IMR-90 (cell line): ENCODE measurements around the gene SLX4. TPM values are rescaled to one million over a fixed set of nuclear protein-coding genes. Genes with fewer than 3 reads are reported as not detected.

ENCODE experiments used
- ATAC-seq: fragments of 200-7000 bp; cut with Tn5 transposase; 2 replicates; pipeline ENCODE4 v1.9.1; 2020; ENCODE audit warnings: low read depth, mild to moderate bottlenecking, moderate library complexity
- BruUV-seq: library from RNA; stranded (reverse); fragments of 400-500 nt; replicated peaks from 2 replicates; lab custom pipeline; 2021; lab: Mats Ljungman, UMichigan
- CTCF ChIA-PET: fragments of 300-600 bp; formaldehyde crosslinking; extraction: SDS; loops from one replicate; lab custom pipeline; 2021; ENCODE audit warnings: antibody characterized with exemption; lab: Yijun Ruan, JAX
- POLR2A ChIA-PET: fragments of 300-600 bp; sonication (Branson Sonifier 250); formaldehyde crosslinking; loops from one replicate; lab custom pipeline; 2022; ENCODE audit warnings: antibody characterized with exemption; ENCODE audit not compliant: unreplicated experiment; lab: Charles Lee
- DNase-seq: peaks from one replicate; pipeline ENCODE4 v3.0.0; 2013
- H2AFZ ChIP-seq: replicated peaks from 2 replicates; pipeline ENCODE3; 2013; ENCODE audit warnings: low read length, mild to moderate bottlenecking; ENCODE audit not compliant: poor library complexity
- H2AK5ac ChIP-seq: 2 replicates; pipeline ENCODE4 v1.6.1; 2013; ENCODE audit warnings: low read depth, low read length, inconsistent platforms
- H2AK9ac ChIP-seq: replicated peaks from 2 replicates; pipeline ENCODE3; 2013; ENCODE audit warnings: mild to moderate bottlenecking, low read depth, low read length, moderate library complexity; ENCODE audit not compliant: poor library complexity
- H2BK120ac ChIP-seq: 2 replicates; pipeline ENCODE4 v1.6.1; 2013; ENCODE audit warnings: low read depth, low read length, inconsistent platforms
- H2BK15ac ChIP-seq: 3 replicates; pipeline ENCODE4 v1.6.1; 2013; ENCODE audit warnings: low read depth, low read length, inconsistent platforms
- H2BK20ac ChIP-seq: 2 replicates; pipeline ENCODE4 v1.6.1; 2013; ENCODE audit warnings: low read depth, mild to moderate bottlenecking, inconsistent platforms, low read length, moderate library complexity
- H2BK5ac ChIP-seq: 2 replicates; pipeline ENCODE4 v1.6.1; 2013; ENCODE audit warnings: mild to moderate bottlenecking, low read depth, low read length, inconsistent platforms; ENCODE audit not compliant: poor library complexity, severe bottlenecking
- H3K14ac ChIP-seq: replicated peaks from 2 replicates; pipeline ENCODE4 v1.6.1; 2013; ENCODE audit warnings: low read depth, low read length, inconsistent platforms
- H3K18ac ChIP-seq: 2 replicates; pipeline ENCODE4 v1.6.1; 2013; ENCODE audit warnings: low read depth, low read length, control low read depth
- H3K23ac ChIP-seq: 2 replicates; pipeline ENCODE4 v1.6.1; 2013; ENCODE audit warnings: low read depth, low read length, inconsistent platforms
- H3K27ac ChIP-seq: 2 replicates; pipeline ENCODE4 v1.5.1; 2013; ENCODE audit warnings: mild to moderate bottlenecking, control low read depth, low read length; ENCODE audit not compliant: insufficient read depth
- H3K27me3 ChIP-seq: 2 replicates; pipeline ENCODE4 v1.6.1; 2013; ENCODE audit warnings: low read length; ENCODE audit not compliant: control insufficient read depth, insufficient read depth
- H3K36me3 ChIP-seq: 2 replicates; pipeline ENCODE4 v1.6.1; 2013; ENCODE audit warnings: low read length, mixed read lengths; ENCODE audit not compliant: control insufficient read depth, insufficient read depth
- H3K4ac ChIP-seq: 2 replicates; pipeline ENCODE4 v1.6.1; 2013; ENCODE audit warnings: low read depth, low read length, inconsistent platforms
- H3K4me1 ChIP-seq: 2 replicates; pipeline ENCODE4 v1.6.1; 2013; ENCODE audit warnings: low read length, mixed read lengths; ENCODE audit not compliant: control insufficient read depth, insufficient read depth
- H3K4me2 ChIP-seq: 2 replicates; pipeline ENCODE4 v1.6.1; 2013; ENCODE audit warnings: low read depth, mild to moderate bottlenecking, control low read depth, low read length, moderate library complexity
- H3K4me3 ChIP-seq: 2 replicates; pipeline ENCODE4 v1.5.1; 2013; ENCODE audit warnings: low read depth, mild to moderate bottlenecking, control low read depth, low read length, moderate library complexity; ENCODE audit not compliant: insufficient read depth
- H3K56ac ChIP-seq: 2 replicates; pipeline ENCODE4 v1.6.1; 2013; ENCODE audit warnings: low read length, inconsistent platforms; ENCODE audit not compliant: insufficient read depth; ENCODE audit errors: extremely low read depth
- H3K79me1 ChIP-seq, 2 experiments: 2 replicates each; pipeline ENCODE4 v1.6.1; 2013; ENCODE audit warnings: low read length in 2 of 2, inconsistent platforms in 1 of 2, low read depth in 1 of 2
- H3K9ac ChIP-seq: 2 replicates; pipeline ENCODE4 v1.6.1; 2013; ENCODE audit warnings: low read depth, low read length, control low read depth
- H3K9me1 ChIP-seq: 2 replicates; pipeline ENCODE4 v1.6.1; 2013; ENCODE audit warnings: low read length, inconsistent platforms; ENCODE audit not compliant: insufficient read depth
- H3K9me3 ChIP-seq: 2 replicates; pipeline ENCODE4 v1.6.1; 2013; ENCODE audit warnings: low read length; ENCODE audit not compliant: control insufficient read depth, insufficient read depth
- H4K20me1 ChIP-seq: 2 replicates; pipeline ENCODE4 v1.6.1; 2013; ENCODE audit warnings: low read length, inconsistent platforms; ENCODE audit not compliant: insufficient read depth
- H4K5ac ChIP-seq: 2 replicates; pipeline ENCODE4 v1.6.1; 2013; ENCODE audit warnings: mild to moderate bottlenecking, low read depth, low read length, control low read depth
- H4K8ac ChIP-seq, 2 experiments: 2 replicates each; pipeline ENCODE4 v1.6.1; 2013; ENCODE audit warnings: low read depth in 2 of 2, low read length in 2 of 2, control low read depth in 1 of 2, inconsistent platforms in 1 of 2
- H4K91ac ChIP-seq: 2 replicates; pipeline ENCODE4 v1.6.1; 2013; ENCODE audit warnings: low read depth, low read length, inconsistent platforms; ENCODE audit not compliant: insufficient read depth
- BHLHE40 ChIP-seq: fragments of 150-350 bp; IDR thresholded peaks from 2 replicates; pipeline ENCODE4 v1.6.1; 2016; ENCODE audit warnings: mild to moderate bottlenecking, low read depth, low read length
- CEBPB ChIP-seq: IDR thresholded peaks from 2 replicates; pipeline ENCODE4 v1.6.1; 2012; ENCODE audit warnings: low read depth, low read length, improper control_type of control experiment
- ELK1 ChIP-seq: fragments of 150-350 bp; IDR thresholded peaks from 2 replicates; pipeline ENCODE4 v1.6.1; 2016; ENCODE audit warnings: low read depth, mild to moderate bottlenecking, low read length, moderate library complexity, borderline replicate concordance
- MAZ ChIP-seq: IDR thresholded peaks from 2 replicates; pipeline ENCODE4 v1.6.1; 2012; ENCODE audit warnings: low read depth, mild to moderate bottlenecking, low read length, improper control_type of control experiment, moderate library complexity, borderline replicate concordance
- MXI1 ChIP-seq: IDR thresholded peaks from 2 replicates; pipeline ENCODE4 v1.6.1; 2012; ENCODE audit warnings: low read depth, mild to moderate bottlenecking, low read length, moderate library complexity, borderline replicate concordance
- RAD21 ChIP-seq: IDR thresholded peaks from 2 replicates; pipeline ENCODE4 v1.6.1; 2012; ENCODE audit warnings: low read length, improper control_type of control experiment
- USF2 ChIP-seq: fragments of 150-350 bp; IDR thresholded peaks from 2 replicates; pipeline ENCODE4 v1.6.1; 2017; ENCODE audit warnings: mild to moderate bottlenecking, antibody characterized with exemption, low read length, low read depth
- WGBS, 2 experiments: methylation state at CpG; one replicate each; pipeline versions ENCODE4 v1.1.5 to v1.1.7; 2013; ENCODE audit warnings: missing lambda C conversion rate in 2 of 2; ENCODE audit not compliant: insufficient read length in 1 of 2; ENCODE audit errors: extremely low coverage in 2 of 2; 5-methylcytosine and 5-hydroxymethylcytosine counted together
- dilution Hi-C: fragments of 300-500 bp; cut with HindIII; formaldehyde crosslinking; loops from one replicate; pipeline ENCODE4 v1.14.3; 2018; ENCODE audit warnings: low sequenced_read_pairs; ENCODE audit not compliant: unreplicated experiment
- in situ Hi-C: fragments of 300-500 bp; cut with MboI; formaldehyde crosslinking; loops from 3 replicates; pipeline ENCODE4 v1.14.3; 2019; ENCODE audit warnings: low sequenced_read_pairs, inconsistent platforms, mixed read lengths
- intact Hi-C: fragments of 100-400 bp; cut with micrococcal nuclease; formaldehyde crosslinking; loops from 2 replicates; pipeline ENCODE4 v1.10.0; 2022
- polyA plus RNA-seq, 3 experiments: library from polyadenylated mRNA; depleted of rRNA; stranded (reverse); fragments of >200 nt; gene quantifications; 2 replicates each; pipeline ENCODE4 v1.2.3, GENCODE V29; 2012; ENCODE audit warnings: low replicate concordance in 1 of 3
- total RNA-seq: library from RNA; depleted of rRNA; stranded (reverse); fragments of >200 nt; gene quantifications from 2 replicates; pipeline ENCODE4 v1.2.3, GENCODE V29; 2012

The SLX4 gene
- total and polyA plus RNA-seq, 2 of the 4 experiments (the other 2 are of a cell fraction) = 1.3 to 3.1 TPM

GRCh38 chr16:3578610-3579551, 32.5 kb downstream of the SLX4 start:
- Histone ChIP-seq H3K9ac (no peak overlapping the region), H2BK20ac (no peak overlapping the region), H3K27ac (no peak overlapping the region), H3K9me1 (no peaks in the 10 kb centered on the region), H2BK15ac (no peak overlapping the region), H3K56ac (no peak overlapping the region), H3K4ac (no peak overlapping the region), H3K9me3 (no peaks in the 10 kb centered on the region), H3K4me1 (no peaks in the 10 kb centered on the region; the same call in 1 of the 2 replicates), H3K14ac (no peak overlapping the region), H4K91ac (no peak overlapping the region), H3K23ac (no peak overlapping the region), H2BK5ac (no peak overlapping the region), H2AFZ (peak overlapping the region; percentile 67), H2BK120ac (no peak overlapping the region), H3K4me3 (no peak overlapping the region), H2AK5ac (0 out of 2 replicates have a peak overlapping the region, but pooled peaks have one; percentile 0), H3K18ac (no peak overlapping the region), H3K79me1 (no peaks in the 10 kb centered on the region), H3K4me2 (no peak overlapping the region), H3K36me3 (peaks cover 9% of the 10 kb centered on the region), H4K5ac (no peak overlapping the region), H4K20me1 (no peaks in the 10 kb centered on the region), H3K27me3 (no peaks in the 10 kb centered on the region; the same call in 1 of the 2 replicates), H2AK9ac (no peak overlapping the region), H4K8ac (no peak overlapping the region)
- WGBS, 2 experiments = 55% methylated on average over 9 of the region's 20 CpGs; no CpG with 5 or more reads in 1 of the 2 experiments
- BruUV-seq = no TSS peak
- ATAC-seq (no peak), DNase-seq (no peak)
- intact Hi-C loops (no loop called here), dilution Hi-C loops (no loop called here), in situ Hi-C loops (no loop called here)
- CTCF ChIA-PET = no interaction called here
- POLR2A ChIA-PET = no interaction called here
- TF ChIP-seq MXI1 (no peak), USF2 (no peak), RAD21 (no peak), CEBPB (no peak), MAZ (no peak), ELK1 (no peak), BHLHE40 (no peak)
